Measurements from ENCODE around the gene PHLPP1.
A peak's percentile ranks its signal among the peaks of the same experiment; 100 is the strongest.

The PHLPP1 gene

DNA sequence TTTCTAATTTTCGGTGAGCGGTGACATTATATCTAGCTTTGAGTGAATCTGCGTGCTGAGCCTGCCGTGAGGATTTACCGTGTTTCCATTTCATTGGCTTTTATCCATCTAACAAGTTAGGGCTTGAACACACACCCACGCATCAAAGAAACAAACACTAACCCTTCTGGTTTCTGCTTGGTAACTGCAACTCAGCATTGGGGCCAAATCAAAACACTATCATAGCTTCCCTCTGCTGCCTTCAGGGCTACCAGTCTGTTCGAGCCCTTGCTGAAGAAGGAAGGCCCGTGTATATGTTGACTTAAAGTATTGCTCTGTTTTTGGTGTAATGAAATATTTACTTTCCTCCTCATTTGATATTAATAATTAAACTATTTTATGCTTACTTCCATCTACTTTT is 227.2 kb downstream of the PHLPP1 start:
- DNase-seq (ENCODE audit: low read depth) = no peak

DNA sequence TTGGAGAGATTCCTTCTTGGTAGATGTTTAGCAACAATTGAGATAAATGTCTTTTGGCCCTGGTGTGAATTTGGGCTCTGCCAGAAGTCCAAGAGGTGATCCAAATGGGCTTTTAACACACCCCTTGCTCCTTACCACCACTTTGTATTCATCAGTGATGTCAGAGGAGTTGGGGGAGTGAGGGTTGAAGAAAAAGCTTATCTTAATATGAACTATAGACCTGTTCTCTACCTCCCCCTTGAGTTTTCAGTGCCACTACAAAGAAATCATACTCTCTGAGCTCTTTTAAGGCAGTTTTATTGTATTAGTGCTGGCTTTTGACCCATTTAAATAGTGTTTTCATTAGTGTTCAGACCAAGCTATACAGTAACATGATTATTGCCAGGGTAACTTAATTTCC is 229.1 kb downstream of the PHLPP1 start:
- DNase-seq (ENCODE audit: low read depth) = no peak

DNA sequence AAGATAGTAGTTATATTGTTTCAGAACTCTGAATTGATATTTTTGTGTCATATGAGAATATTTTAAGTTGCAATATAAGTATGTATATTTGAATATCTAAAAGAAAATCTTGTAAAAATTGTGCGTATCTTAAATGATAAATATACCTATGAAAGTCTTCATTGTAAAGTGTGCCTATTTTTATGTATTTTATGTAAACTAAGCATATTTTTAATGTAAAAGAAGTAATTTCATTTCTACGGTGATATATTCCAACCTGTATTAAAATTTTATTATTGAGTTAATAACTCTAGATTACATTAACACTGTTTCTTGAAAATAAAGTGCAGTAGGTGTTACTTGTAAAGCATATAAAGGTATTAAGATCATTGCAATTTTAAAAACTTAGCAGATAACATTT is 233.4 kb downstream of the PHLPP1 start:
- DNase-seq (ENCODE audit: low read depth) = no peak

DNA sequence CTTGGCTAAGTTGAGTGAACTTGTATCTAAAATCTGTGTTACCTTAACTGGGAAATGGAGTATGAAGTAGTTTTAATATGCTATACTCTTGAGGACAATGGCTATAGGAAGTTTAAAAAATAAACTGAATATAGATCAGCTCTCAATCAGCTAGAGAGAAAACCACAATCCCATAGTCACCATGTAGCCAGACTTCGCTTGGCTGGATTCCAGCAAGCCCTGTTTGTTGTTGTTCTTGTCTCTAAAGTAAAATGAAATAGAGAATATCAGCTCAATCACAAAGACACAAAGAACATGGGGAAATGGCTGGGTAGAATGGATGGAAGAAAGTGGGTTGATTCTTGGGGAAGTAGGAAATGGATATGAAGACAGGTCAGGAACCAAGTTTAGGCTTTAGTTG is 234.9 kb downstream of the PHLPP1 start:
- DNase-seq (ENCODE audit: low read depth) = no peak

DNA sequence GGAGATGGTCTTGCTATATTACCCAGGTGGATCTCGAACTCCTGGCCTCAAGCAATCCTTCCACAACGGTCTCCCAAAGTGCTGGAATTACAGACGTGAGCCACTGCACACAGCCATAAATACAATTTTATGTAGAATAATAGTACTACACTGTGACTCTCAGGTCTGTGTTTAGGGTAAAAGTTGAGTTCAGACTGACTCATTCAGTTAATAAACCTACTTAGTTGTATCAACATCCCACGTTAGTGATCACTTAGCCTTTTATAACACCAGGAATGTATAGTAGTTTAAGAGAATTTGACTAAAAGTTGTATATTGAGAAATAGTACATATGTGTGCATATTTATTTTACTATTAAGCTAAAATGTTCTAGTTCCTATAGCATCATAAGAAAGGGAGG is 237.5 kb downstream of the PHLPP1 start:
- no peak for DNase-seq (ENCODE audit: low read depth)

DNA sequence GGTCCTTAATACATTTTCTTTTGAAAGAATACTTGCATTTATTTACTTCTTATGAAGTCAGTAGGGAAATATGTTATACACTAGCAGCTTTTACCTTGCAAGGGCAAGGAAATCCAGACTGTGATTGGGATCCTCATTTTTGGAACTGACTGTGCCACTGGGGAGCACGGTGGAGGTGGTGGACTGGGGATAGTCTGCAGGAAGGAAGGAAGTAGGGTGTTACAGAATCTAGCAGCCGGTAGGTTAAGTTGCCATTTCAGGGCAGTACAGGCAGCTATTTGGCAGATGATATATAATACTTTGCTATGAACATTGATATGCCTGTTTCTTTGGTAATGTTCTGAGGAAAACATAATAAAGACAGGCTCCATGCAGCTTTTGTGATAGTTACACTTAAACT is 238.3 kb downstream of the PHLPP1 start:
- no peak for DNase-seq (ENCODE audit: low read depth)

DNA sequence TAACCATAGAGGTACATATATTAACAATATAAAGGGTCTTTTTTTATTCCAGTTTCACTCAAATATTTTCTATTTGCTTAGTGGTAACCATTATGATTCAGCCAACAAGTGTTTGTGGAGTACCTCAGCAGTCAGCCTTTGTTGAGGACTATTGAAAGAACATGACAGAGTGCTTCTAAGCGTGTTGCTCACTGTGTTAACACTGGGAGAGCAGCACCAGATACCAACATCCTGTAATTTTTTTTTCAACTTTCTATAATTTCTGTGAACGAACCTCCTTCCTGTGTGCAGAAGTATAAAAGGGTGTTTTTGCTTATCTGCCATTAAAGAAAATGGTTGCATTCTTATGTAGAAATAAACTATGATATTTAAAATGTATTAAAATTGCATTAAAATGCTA is 239.0 kb downstream of the PHLPP1 start:
- DNase-seq (ENCODE audit: low read depth) = no peak

DNA sequence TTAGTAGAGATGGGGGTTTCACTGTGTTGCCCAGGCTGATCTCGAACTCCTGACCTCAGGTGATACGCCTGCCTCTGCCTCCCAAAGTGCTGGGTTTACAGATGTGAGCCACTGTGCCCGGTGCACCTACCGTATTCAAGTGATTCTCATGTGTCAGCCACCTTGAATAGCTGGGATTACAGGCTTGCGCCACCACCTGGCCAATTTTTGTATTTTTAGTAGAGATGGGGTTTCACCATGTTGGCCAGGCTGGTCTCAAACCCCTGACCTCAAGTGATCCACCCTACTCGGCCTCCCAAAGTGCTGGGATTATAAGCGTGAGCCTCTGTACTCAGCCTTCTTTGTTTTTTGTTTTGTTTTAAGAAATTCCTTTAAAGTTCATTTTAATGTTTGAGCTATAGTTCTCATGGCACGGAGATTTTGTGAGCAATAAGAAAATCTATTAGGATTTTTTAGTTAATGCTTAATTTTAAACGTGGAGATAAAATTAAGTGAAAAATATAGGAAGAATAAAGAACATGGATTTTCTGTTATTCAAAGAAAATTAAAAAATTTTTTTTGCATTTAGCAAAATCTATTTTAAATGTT is 242.6 kb downstream of the PHLPP1 start:
- DNase-seq (ENCODE audit: low read depth) = no peak

DNA sequence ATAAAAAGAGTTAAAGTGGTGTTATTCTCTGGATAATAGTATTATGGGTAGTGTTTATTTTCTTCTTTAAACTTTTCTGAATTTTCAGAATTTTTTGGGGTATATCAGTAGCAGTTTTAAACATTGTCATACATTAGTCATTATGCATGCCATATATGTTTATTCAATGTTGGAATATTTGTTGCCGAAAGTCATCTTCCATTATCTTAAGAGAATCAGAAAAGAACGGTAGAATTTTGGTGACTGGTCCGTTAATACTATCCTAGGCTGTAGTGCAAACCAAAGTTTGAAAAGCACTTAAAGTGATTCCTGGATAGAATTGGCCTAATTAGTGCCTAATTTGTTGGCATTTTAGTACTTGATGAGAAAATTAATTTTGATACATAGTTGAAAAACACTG is 244.1 kb downstream of the PHLPP1 start:
- DNase-seq (ENCODE audit: low read depth) = no peak

DNA sequence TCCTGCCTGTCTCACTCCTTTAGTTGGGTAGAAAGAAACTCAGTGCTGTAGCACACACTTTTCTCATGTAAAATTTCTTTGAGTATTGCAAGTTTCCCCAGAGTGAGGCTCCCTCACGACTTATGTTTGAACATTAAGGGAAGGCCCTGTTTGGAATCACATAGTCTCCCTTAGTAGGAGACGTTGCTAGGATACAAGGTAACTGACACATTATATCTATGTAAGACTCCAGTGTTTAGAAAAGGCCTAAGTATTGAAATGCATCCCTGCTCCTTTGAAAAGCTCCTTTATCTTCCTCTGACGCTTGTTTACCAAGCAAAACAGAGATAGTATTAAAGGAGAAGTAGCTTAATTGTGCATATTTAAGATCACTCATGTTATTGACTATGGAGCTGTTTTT is 248.2 kb downstream of the PHLPP1 start:
- no peak for DNase-seq (ENCODE audit: low read depth)

DNA sequence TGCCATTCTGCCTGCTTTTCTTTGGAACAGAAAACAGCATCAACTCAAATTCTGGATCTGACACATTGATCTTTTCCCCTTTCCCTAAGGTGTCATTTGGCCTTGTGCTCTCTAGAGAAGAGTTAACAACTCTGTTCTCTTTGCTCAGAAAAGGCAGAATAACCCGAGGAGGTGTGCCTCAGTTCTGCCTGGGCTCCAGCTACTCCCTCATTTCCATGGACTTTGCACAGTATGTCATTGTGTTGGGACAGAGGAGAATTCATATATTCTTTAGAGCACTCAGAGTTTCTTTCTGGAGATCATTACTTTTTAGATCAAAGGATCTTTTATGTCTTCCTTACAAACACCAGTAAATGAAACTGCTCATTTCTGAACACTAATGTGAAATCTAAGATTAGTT is 249.1 kb downstream of the PHLPP1 start:
- no peak for DNase-seq (ENCODE audit: low read depth)

DNA sequence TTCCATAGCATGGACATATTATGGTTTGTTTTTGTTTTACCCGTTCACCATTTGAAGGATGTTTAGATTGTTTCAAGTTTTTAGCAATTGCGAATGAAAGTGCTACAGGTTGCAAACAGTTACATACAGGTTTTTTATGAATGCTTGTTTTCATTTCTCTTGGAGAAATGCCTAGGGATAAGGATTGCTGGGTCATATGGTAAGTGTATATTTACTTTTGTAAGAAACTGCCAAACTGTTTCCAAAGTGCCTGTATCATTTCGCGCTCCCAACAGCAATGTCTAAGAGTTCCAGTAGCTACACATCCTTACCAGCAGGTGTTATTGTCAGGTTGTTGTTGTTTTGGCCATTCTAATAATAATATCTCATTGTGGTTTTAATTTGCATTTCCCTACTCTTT is 251.7 kb downstream of the PHLPP1 start:
- no peak for DNase-seq (ENCODE audit: low read depth)

DNA sequence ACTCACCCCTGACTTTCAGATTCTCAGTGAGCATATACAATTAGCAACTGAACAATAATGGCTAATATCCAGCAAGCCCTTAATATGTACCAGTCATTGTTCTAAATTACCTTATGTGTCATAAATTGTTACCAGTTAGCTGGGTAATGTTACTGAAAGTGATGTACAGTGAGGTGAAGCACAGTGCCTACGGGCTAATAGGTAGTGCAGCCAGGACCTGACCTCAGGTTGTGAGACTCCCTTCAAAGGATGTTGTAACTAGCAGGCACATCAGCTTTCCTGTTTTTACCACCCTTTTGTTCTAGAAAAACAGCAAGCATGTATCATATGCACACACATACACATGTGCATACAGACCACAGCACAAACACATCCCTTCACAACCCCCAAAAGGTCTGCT is 258.3 kb downstream of the PHLPP1 start:
- DNase-seq (ENCODE audit: low read depth) = no peak

DNA sequence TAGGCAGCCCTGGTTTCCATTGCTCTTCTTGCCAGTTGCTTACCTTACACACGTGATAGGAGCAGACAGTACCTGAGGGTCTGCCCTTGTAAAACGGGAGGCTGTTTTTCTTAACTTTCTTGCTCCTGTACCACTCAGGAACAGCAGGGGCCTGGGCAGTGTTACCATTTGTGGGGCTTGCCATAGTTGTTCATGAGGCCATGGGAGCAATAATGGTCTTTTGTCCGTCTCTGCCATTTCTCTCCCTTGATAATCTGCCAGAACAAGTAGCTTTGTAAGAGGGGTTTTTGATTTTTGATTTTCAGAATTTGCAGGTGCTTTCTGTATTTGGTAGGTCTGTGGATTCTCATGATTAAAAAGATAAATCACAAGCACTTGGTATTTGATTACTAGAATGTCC is 259.0 kb downstream of the PHLPP1 start:
- DNase-seq (ENCODE audit: low read depth) = no peak

DNA sequence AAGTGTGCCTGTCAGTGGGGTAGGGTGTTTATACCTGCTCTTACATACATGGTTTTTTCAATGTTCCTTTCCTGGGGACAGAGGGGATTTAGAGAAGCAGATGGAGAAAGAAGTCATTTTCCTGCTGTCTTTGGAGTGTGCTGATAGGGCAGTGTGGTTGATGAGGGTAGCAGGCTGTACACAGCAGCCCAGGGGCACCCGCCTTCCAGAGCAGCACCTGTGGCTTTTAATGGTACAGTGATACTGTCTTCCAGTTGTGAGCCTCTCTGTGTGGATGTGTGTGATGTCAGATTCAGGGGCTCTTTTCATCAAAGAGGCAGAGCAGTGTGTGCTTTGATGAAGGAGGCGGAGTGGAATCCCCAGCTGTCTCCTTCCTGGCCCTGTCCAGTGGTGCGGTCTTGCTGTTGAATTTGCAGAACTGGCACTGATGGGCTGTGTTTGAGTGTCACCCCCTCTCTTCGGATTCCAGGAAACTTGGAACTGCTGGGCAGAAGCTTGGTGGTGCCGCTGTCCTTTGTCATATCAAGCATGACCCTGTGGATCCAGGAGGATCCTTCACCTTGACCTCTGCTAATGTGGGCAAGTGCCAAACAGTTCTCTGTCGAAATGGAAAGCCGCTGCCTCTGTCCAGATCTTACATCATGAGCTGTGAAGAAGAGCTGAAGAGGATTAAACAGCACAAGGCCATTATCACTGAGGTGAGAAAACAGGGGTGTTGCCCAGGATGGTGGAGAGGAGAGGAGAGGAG is 259.8 kb downstream of the PHLPP1 start:
- DNase-seq (ENCODE audit: low read depth) = no peak

DNA sequence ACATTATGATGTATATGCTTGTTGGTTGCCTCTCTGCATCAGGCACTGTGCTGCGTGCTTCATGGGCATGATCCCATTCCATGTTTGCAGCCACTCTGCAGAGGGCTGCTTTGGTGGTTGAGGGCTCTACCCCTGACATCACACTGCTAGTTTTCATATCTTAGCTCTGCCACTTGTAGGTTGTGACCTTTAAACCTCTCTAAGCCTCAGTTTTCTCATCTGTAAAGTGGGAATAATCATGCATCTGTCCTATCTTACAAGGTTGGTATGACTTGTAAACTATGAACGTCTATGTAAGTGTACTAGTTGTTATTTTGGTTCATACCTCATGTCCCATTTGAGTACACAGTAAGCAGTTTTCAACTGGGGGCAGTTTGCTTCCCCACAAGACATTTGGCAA is 260.4 kb downstream of the PHLPP1 start:
- DNase-seq (ENCODE audit: low read depth) = no peak

DNA sequence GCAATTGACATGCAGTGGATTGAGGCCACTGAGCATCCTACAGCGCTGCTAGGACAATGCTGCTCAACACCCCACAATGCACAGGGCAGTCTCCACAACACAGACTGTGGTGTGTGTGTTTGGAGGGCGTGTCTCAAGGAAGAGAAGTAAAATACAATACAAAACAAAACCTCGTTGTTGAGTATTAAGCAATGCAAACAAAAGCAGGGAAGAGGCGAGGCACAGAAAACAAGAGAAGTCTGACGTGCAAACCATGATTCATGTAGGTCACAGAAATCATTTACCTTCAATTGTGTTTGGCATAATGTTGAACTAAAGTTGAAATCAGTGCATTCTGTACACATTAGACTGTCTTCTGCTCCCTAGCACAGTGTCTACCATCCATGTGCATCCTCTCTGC is 260.9 kb downstream of the PHLPP1 start:
- DNase-seq (ENCODE audit: low read depth) = no peak

DNA sequence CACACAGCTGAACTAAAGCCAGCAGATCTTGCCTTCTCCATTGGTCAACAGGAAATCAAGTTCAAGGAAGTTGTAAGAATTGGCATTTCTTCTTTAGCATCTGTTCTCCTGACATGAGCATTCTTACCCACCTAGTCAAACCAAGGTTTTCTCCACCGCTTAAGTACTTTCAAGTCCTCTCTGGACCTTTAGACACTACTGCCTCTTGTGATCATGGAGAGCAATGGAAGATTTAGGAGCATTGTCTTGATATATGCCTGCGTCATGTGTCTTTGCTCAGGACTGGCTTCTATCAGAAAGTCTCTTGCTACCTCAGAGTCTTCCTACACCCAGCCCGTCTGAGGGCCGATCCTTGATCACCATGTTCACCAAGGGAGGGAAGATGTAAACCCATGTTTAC is 262.2 kb downstream of the PHLPP1 start:
- DNase-seq (ENCODE audit: low read depth) = no peak

DNA sequence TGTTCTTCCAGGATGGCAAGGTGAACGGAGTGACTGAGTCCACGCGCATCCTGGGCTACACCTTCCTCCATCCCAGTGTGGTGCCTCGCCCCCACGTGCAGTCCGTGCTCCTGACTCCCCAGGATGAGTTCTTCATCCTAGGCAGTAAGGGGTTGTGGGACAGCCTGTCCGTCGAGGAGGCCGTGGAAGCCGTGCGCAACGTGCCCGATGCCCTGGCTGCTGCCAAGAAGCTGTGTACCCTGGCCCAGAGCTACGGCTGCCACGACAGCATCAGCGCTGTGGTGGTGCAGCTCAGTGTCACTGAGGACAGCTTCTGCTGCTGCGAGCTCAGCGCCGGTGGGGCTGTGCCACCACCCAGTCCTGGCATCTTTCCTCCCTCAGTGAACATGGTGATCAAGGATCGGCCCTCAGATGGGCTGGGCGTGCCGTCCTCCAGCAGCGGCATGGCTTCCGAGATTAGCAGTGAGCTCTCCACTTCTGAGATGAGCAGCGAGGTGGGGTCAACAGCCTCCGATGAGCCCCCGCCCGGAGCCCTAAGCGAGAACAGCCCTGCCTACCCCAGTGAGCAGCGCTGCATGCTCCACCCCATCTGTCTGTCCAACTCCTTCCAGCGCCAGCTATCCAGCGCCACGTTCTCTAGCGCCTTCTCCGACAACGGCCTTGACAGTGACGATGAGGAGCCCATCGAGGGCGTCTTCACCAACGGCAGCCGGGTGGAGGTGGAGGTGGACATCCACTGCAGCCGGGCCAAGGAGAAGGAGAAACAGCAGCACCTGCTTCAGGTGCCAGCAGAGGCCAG is 263.1 kb downstream of the PHLPP1 start:
- no peak for DNase-seq (ENCODE audit: low read depth)

DNA sequence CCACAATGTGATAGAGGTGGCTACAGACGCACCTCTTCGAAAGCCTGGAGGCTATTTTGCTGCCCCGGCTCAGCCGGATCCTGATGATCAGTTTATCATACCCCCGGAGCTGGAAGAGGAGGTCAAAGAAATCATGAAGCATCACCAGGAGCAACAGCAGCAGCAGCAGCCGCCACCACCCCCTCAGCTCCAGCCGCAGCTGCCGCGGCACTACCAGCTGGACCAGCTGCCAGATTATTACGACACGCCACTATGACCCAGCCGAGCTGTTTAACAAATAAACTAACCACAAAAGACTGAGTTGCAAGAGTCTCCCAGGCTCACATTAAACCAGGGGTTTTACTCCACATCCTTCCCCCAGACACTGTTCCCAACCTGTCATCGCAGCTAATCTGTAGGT is 263.8 kb downstream of the PHLPP1 start:
- DNase-seq (ENCODE audit: low read depth) = no peak

DNA sequence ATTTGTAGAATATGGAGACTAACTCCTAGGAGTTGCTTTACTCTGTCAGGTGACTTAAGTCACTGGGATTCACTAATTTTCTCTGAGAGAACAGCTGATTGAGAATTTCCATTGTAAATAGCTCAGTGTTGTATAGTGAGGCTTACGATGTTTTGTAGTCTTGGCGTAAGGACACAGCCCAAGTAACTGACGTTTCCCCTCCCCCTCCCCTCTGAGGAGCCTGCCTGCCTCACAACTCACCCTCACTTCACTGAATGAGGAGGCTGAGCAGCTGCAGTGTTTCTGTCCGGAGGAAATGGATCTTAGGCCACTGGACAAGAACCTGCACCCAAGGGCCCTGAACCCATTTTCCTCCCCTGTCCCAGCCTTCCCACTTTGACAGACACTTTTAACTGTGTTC is 264.6 kb downstream of the PHLPP1 start:
- DNase-seq (ENCODE audit: low read depth) = no peak

DNA sequence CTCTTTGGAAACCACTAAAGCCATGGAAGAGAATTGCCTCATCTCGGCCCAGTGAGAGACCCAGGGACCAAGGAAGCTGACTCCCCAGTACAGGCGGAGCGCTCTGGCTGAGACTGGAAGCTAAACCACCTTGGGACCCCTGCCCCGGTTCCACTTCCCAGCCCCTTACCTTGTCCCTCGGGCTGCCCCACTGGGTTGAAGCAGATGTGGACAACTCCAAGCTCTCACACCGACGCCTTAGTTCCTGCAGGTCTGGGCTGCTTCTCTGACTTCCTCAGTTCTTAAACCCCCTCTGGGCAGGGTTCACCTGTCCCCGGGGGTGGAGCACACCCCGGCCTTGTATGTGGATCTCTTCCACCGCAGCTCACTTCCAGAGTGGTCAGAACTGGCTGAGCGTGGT is 266.2 kb downstream of the PHLPP1 start:
- DNase-seq (ENCODE audit: low read depth) = no peak

DNA sequence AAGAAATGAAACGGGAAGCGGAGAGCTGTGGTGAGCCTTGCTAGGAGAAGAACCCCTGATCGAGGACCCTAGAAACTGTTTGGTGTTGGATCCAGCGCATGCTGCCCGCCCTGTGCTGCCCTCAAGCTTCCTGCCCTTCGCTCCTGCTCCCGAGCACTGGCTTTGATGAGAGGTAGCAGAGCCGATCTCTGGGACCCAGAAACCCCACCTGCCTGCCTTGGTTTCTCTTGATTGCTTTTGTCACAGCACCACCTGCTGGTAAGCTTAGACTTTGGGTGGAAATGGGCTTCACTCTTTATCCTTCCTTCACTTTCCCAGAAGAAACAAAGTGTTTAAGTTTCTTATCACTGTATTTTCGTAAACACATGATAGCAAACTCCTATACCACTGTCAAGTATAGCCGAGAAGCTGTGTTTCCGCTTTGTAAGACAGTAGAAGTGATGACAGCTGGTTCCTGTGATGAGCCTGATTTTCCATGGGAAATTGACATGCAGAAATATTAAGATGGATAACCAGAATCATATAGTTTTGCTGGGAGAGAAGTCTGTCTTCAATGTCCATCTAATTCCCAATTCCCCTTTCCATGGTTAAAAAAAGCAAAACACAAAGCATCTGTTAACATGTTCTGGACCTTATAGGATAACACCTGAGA is 267.4 kb downstream of the PHLPP1 start:
- DNase-seq (ENCODE audit: low read depth) = peak; percentile 11
